Measurements from ENCODE around the gene SEPTIN12.

DNA sequence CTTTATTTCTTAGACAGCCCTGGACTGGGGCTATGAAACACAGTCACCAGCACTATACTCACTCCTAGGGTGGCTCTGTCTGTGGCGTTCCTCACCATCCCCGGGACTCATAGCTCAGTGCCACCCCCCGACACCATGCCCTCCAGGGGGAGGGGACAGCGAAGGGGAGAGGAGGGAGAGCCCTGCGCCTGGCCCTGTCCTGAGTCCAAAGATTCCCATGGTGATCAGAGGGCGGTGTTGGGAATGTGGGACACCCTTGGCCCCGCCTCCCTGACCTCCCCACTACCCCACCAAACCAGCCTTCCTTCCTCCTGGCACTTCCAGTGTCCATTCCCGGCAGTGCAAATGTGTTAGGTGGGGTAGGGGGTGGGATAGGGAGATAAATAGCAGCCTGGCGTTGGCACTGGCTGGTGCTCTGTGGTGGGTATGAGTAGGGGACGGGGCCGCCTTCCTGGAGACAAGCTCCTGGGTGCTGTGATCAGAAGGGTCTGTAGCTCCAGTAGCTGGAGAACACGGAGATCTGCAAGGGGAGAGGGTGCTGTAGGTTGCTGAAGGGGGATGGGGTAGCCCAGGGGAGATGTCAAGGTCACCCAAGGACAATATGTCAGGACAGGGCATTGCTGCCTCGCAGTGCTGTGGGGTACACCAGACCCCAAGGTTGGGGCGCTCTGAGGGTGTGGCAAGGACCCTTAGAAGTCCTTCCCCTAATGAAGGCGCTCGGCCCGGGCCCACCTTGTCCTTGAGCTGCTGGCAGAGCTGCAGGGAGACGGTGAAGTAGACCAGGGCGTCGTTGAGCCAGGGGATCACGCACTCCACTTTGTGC is 9.0 kb upstream of the SEPTIN12 start:
- TF ChIP-seq POLR2A (IDR thresholded peaks at IDR 0.05; ENCODE audit: low read length), result no peak
- TF ChIP-seq GATA1 (IDR thresholded peaks at IDR 0.05; ENCODE audit: low read depth, low read length), result no peak

Measured in erythroblast (primary cell).